ENCODE data around the gene MSANTD1.

DNA sequence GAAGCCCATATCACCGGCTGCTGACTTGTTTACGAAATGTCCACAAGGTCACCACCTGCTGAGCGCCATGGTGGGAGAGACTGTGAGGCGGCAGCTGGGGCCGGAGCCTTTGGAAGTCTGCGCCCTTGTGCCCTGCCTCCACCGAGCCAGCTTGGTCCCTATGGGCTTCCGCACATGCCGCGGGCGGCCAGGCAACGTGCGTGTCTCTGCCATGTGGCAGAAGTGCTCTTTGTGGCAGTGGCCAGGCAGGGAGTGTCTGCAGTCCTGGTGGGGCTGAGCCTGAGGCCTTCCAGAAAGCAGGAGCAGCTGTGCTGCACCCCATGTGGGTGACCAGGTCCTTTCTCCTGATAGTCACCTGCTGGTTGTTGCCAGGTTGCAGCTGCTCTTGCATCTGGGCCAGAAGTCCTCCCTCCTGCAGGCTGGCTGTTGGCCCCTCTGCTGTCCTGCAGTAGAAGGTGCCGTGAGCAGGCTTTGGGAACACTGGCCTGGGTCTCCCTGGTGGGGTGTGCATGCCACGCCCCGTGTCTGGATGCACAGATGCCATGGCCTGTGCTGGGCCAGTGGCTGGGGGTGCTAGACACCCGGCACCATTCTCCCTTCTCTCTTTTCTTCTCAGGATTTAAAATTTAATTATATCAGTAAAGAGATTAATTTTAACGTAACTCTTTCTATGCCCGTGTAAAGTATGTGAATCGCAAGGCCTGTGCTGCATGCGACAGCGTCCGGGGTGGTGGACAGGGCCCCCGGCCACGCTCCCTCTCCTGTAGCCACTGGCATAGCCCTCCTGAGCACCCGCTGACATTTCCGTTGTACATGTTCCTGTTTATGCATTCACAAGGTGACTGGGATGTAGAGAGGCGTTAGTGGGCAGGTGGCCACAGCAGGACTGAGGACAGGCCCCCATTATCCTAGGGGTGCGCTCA, 8.7 kb upstream of the MSANTD1 start:
- TF ChIP-seq, protein P1, sequence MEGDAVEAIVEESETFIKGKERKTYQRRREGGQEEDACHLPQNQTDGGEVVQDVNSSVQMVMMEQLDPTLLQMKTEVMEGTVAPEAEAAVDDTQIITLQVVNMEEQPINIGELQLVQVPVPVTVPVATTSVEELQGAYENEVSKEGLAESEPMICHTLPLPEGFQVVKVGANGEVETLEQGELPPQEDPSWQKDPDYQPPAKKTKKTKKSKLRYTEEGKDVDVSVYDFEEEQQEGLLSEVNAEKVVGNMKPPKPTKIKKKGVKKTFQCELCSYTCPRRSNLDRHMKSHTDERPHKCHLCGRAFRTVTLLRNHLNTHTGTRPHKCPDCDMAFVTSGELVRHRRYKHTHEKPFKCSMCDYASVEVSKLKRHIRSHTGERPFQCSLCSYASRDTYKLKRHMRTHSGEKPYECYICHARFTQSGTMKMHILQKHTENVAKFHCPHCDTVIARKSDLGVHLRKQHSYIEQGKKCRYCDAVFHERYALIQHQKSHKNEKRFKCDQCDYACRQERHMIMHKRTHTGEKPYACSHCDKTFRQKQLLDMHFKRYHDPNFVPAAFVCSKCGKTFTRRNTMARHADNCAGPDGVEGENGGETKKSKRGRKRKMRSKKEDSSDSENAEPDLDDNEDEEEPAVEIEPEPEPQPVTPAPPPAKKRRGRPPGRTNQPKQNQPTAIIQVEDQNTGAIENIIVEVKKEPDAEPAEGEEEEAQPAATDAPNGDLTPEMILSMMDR (IDR thresholded peaks at IDR 0.05) = no peak
- TF ChIP-seq POLR2A (IDR thresholded peaks at IDR 0.05) = no peak
